Endothelial cell (in vitro differentiated cells): ENCODE measurements around the gene ELAVL1. TPM values are rescaled to one million over a fixed set of nuclear protein-coding genes. Genes with fewer than 3 reads are reported as not detected.

Experiments used
- DNase-seq: peaks from one replicate; pipeline ENCODE4 v3.0.0; 2021; ENCODE audit warnings: low spot score
- H3K27ac Mint-ChIP-seq: one replicate; pipeline ENCODE4 v1.8.0; 2021; ENCODE audit warnings: mixed read lengths, inconsistent platforms; ENCODE audit not compliant: unreplicated experiment
- H3K27me3 Mint-ChIP-seq: one replicate; pipeline ENCODE4 v1.8.0; 2021; ENCODE audit warnings: mild to moderate bottlenecking, moderate library complexity, mixed read lengths, inconsistent platforms; ENCODE audit not compliant: unreplicated experiment
- H3K36me3 Mint-ChIP-seq: one replicate; pipeline ENCODE4 v1.8.0; 2021; ENCODE audit warnings: mild to moderate bottlenecking, low read depth, mixed read lengths, inconsistent platforms; ENCODE audit not compliant: unreplicated experiment
- H3K4me1 Mint-ChIP-seq: one replicate; pipeline ENCODE4 v1.8.0; 2021; ENCODE audit warnings: mild to moderate bottlenecking, mixed read lengths, inconsistent platforms; ENCODE audit not compliant: unreplicated experiment
- H3K4me3 Mint-ChIP-seq: one replicate; pipeline ENCODE4 v1.8.0; 2021; ENCODE audit warnings: mild to moderate bottlenecking, mixed read lengths, inconsistent platforms; ENCODE audit not compliant: unreplicated experiment
- H3K9me3 Mint-ChIP-seq: one replicate; pipeline ENCODE4 v1.8.0; 2021; ENCODE audit warnings: mixed read lengths, inconsistent platforms; ENCODE audit not compliant: unreplicated experiment
- CTCF ChIP-seq: fragments of 200-600 bp; sonication (generic); IDR thresholded peaks from one replicate; pipeline ENCODE4 v1.5.0; 2021; ENCODE audit warnings: antibody characterized with exemption; ENCODE audit not compliant: unreplicated experiment
- total RNA-seq: library from RNA; stranded (reverse); fragmentation: NEBNext Ultra II Directional; extraction: Animal tissue kit (Norgen Biotek cat#: 25700); gene quantifications from one replicate; pipeline ENCODE4 v1.2.1, GENCODE V29; 2021; ENCODE audit not compliant: unreplicated experiment

Gene ELAVL1
- total RNA-seq, 1 donor from 2014 or later = 135 TPM

GRCh38 chr19:8022275-8022674, 16.8 kb upstream of the ELAVL1 start:
- no peak for TF ChIP-seq CTCF
- no peak overlapping the region for H3K4me3 Mint-ChIP-seq
- H3K36me3 Mint-ChIP-seq = no peaks in the 10 kb centered on the region
- peaks cover 1% of the 10 kb centered on the region for H3K27me3 Mint-ChIP-seq
- no peak overlapping the region for H3K27ac Mint-ChIP-seq
- H3K4me1 Mint-ChIP-seq = peaks cover 3% of the 10 kb centered on the region
- DNase-seq = no peak
- no peaks in the 10 kb centered on the region for H3K9me3 Mint-ChIP-seq

- Mint-ChIP-seq H3K4me1 (peaks cover 3% of the 10 kb centered on the region), H3K4me3 (no peak overlapping the region), H3K27me3 (peaks cover 1% of the 10 kb centered on the region), H3K27ac (no peak overlapping the region), H3K9me3 (no peaks in the 10 kb centered on the region), H3K36me3 (no peaks in the 10 kb centered on the region)
- TF ChIP-seq CTCF = no peak
- DNase-seq = no peak
These were observed 15.9 kb upstream of the ELAVL1 start for GRCh38 chr19:8021374-8021773.

- peaks cover 3% of the 10 kb centered on the region for H3K4me1 Mint-ChIP-seq
- H3K27me3 Mint-ChIP-seq = peaks cover 1% of the 10 kb centered on the region
- no peak overlapping the region for H3K27ac Mint-ChIP-seq
- H3K9me3 Mint-ChIP-seq = no peaks in the 10 kb centered on the region
- TF ChIP-seq CTCF = no peak
- no peaks in the 10 kb centered on the region for H3K36me3 Mint-ChIP-seq
- H3K4me3 Mint-ChIP-seq = no peak overlapping the region
- no peak for DNase-seq
These were observed 15.2 kb upstream of the ELAVL1 start for GRCh38 chr19:8020681-8021080.

- Mint-ChIP-seq H3K27ac (no peak overlapping the region), H3K36me3 (no peaks in the 10 kb centered on the region), H3K4me3 (no peak overlapping the region), H3K4me1 (peaks cover 3% of the 10 kb centered on the region), H3K27me3 (no peaks in the 10 kb centered on the region), H3K9me3 (no peaks in the 10 kb centered on the region)
- DNase-seq = no peak
- TF ChIP-seq CTCF = no peak
These were observed 12.4 kb upstream of the ELAVL1 start for GRCh38 chr19:8017808-8018207.

- Mint-ChIP-seq H3K4me1 (peaks cover 34% of the 10 kb centered on the region), H3K4me3 (peak overlapping the region; percentile 100), H3K36me3 (peaks cover 13% of the 10 kb centered on the region), H3K9me3 (no peaks in the 10 kb centered on the region), H3K27me3 (peaks cover 9% of the 10 kb centered on the region), H3K27ac (peak overlapping the region; percentile 97)
- DNase-seq = peak; percentile 26
- TF ChIP-seq CTCF = no peak
These were observed 523 bp downstream of the ELAVL1 start for GRCh38 chr19:8004723-8005513.
